OCI-LY7 (cell line): ENCODE results near the gene SMTNL2. TPM values are rescaled to one million over a fixed set of nuclear protein-coding genes. Genes with fewer than 3 reads are reported as not detected.

Source experiments
- BruUV-seq: library from RNA; stranded (reverse); fragments of 400-500 nt; replicated peaks from 2 replicates; lab custom pipeline; 2021; lab: Mats Ljungman, UMichigan
- CTCF ChIA-PET: fragments of 300-600 bp; sonication (Branson Sonifier 250); formaldehyde crosslinking; loops from one replicate; lab custom pipeline; 2022; ENCODE audit warnings: antibody characterized with exemption; ENCODE audit not compliant: unreplicated experiment; lab: Charles Lee
- POLR2A ChIA-PET: fragments of 300-600 bp; sonication (Branson Sonifier 250); formaldehyde crosslinking; loops from one replicate; lab custom pipeline; 2022; ENCODE audit warnings: antibody characterized with exemption; lab: Charles Lee
- DNase-seq: peaks from one replicate; pipeline ENCODE4 v3.0.0-alpha.2; 2015; ENCODE audit warnings: low spot score
- H2AFZ ChIP-seq: fragments of 200-600 bp; sonication (generic), shearing (Covaris generic); 2 replicates; pipeline ENCODE4 v1.6.1; 2014; ENCODE audit warnings: mild to moderate bottlenecking, antibody characterized with exemption, low read length, moderate library complexity
- H3K27ac ChIP-seq: fragments of 200-600 bp; sonication (generic); 2 replicates; pipeline ENCODE4 v1.5.1; 2014; ENCODE audit warnings: mixed run types, low read depth, mild to moderate bottlenecking, moderate library complexity, low read length, inconsistent platforms; ENCODE audit not compliant: poor library complexity, severe bottlenecking
- H3K36me3 ChIP-seq: fragments of 200-600 bp; sonication (generic); 2 replicates; pipeline ENCODE4 v1.6.1; 2014; ENCODE audit warnings: mild to moderate bottlenecking, antibody characterized with exemption, low read length, moderate library complexity, mixed read lengths; ENCODE audit not compliant: insufficient read depth
- H3K4me1 ChIP-seq: fragments of 200-600 bp; sonication (generic); 2 replicates; pipeline ENCODE4 v1.5.1; 2014; ENCODE audit warnings: mild to moderate bottlenecking, low read length; ENCODE audit not compliant: insufficient read depth, poor library complexity, severe bottlenecking
- H3K4me2 ChIP-seq: fragments of 200-600 bp; sonication (generic); 2 replicates; pipeline ENCODE4 v1.6.1; 2014; ENCODE audit warnings: mild to moderate bottlenecking, low read length
- H3K4me3 ChIP-seq: fragments of 200-600 bp; sonication (generic); 2 replicates; pipeline ENCODE4 v1.5.1; 2014; ENCODE audit warnings: mild to moderate bottlenecking, low read depth, low read length; ENCODE audit not compliant: poor library complexity, severe bottlenecking
- H3K79me2 ChIP-seq: fragments of 200-600 bp; sonication (generic); 2 replicates; pipeline ENCODE4 v1.6.1; 2016; ENCODE audit warnings: low read depth, mild to moderate bottlenecking, low read length, moderate library complexity, mixed read lengths; ENCODE audit not compliant: insufficient read depth
- H3K9me2 ChIP-seq: fragments of 200-600 bp; sonication (generic); 2 replicates; pipeline ENCODE4 v1.6.1; 2016; ENCODE audit warnings: mild to moderate bottlenecking, low read length, mixed read lengths; ENCODE audit not compliant: insufficient read depth
- H3K9me3 ChIP-seq: fragments of 200-600 bp; sonication (generic); 2 replicates; pipeline ENCODE4 v1.6.1; 2014; ENCODE audit warnings: mild to moderate bottlenecking, mixed run types, low read length, mixed read lengths
- H4K20me1 ChIP-seq: fragments of 200-600 bp; sonication (generic); 2 replicates; pipeline ENCODE4 v1.6.1; 2014; ENCODE audit warnings: mild to moderate bottlenecking, antibody characterized with exemption, low read length, moderate library complexity, mixed read lengths; ENCODE audit not compliant: insufficient read depth
- EZH2phosphoT487 ChIP-seq: fragments of 200-600 bp; sonication (generic); IDR thresholded peaks from 2 replicates; pipeline ENCODE4 v1.6.1; 2018; ENCODE audit warnings: low read depth, borderline replicate concordance, mild to moderate bottlenecking, mixed run types, antibody characterized with exemption, low read length, moderate library complexity, mixed read lengths
- intact Hi-C: fragments of 100-400 bp; cut with micrococcal nuclease; formaldehyde crosslinking; loops from one replicate; pipeline ENCODE4 v1.10.0; 2022; ENCODE audit not compliant: unreplicated experiment
- total RNA-seq, 2 experiments: library from RNA; depleted of rRNA in 1 of 2; stranded (reverse); fragments of >200 nt in 1 of 2; shearing (Covaris generic) in 1 of 2; gene quantifications; 2 replicates each; pipeline ENCODE4 v1.2.3, GENCODE V29; 2014 to 2022
- TF ChIP-seq, protein P1 (sequence below): fragments of 200-600 bp; sonication (generic); conservative IDR thresholded peaks from 2 replicates; pipeline ENCODE4 v1.5.1; 2014; ENCODE audit warnings: mild to moderate bottlenecking, antibody characterized with exemption, low read length, moderate library complexity, mixed read lengths

The SMTNL2 gene
- total RNA-seq, 2 experiments from 2014 or later = not detected

DNA sequence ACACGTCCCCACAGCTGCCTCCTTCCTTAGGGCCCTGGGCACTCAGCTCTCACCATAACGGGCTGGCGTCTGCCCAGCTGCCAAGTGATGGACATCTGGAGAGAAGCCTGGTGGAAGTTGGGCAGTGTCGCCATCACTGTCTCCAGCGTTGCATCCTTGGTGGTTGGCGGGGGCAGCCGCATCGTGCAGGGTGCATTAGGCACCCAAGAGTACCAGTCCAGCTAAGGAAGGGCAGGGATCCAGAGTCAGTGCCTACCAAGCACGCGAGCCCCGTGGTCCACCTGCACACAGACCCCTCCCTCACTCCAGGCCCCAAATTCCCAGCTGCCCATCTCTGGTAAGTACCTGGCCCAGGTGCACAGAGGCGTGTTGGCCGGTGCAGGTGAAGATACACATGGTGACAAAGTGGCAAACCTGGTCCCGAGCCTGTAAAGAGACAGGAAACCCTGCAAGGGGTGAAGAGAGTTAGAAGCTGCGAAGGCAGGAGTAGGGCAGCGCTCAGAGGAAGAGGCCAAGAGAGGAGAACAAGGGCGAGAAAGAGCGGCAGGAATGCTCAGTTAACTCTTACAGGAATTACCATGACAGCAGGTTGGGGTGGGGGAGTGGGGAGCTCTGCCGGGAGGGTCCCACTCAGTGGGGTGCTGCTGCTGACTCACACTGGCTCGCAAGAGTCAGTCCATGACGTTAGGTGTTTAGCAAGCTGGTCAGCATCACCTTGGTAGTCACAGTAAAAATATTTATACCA is 47.7 kb downstream of the SMTNL2 start:
- POLR2A ChIA-PET = no interaction called here
- intact Hi-C loops = loop anchor here (10.0 kb wide), 1 partner anchor 273 kb away; the partner anchor contains the start of gene CHRNE
- no peaks in the 10 kb centered on the region for H3K79me2 ChIP-seq
- no peaks in the 10 kb centered on the region for H3K36me3 ChIP-seq
- no peak overlapping the region for H3K4me2 ChIP-seq
- H3K9me2 ChIP-seq = no peaks in the 10 kb centered on the region
- H3K4me3 ChIP-seq = no peak overlapping the region
- H3K27ac ChIP-seq = no peak overlapping the region
- no peaks in the 10 kb centered on the region for H3K9me3 ChIP-seq
- H4K20me1 ChIP-seq = no peaks in the 10 kb centered on the region
- DNase-seq = no peak
- BruUV-seq = no TSS peak
- TF ChIP-seq EZH2phosphoT487 = no peak
- TF ChIP-seq, protein P1, sequence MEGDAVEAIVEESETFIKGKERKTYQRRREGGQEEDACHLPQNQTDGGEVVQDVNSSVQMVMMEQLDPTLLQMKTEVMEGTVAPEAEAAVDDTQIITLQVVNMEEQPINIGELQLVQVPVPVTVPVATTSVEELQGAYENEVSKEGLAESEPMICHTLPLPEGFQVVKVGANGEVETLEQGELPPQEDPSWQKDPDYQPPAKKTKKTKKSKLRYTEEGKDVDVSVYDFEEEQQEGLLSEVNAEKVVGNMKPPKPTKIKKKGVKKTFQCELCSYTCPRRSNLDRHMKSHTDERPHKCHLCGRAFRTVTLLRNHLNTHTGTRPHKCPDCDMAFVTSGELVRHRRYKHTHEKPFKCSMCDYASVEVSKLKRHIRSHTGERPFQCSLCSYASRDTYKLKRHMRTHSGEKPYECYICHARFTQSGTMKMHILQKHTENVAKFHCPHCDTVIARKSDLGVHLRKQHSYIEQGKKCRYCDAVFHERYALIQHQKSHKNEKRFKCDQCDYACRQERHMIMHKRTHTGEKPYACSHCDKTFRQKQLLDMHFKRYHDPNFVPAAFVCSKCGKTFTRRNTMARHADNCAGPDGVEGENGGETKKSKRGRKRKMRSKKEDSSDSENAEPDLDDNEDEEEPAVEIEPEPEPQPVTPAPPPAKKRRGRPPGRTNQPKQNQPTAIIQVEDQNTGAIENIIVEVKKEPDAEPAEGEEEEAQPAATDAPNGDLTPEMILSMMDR = no peak
- H3K4me1 ChIP-seq = peaks cover 27% of the 10 kb centered on the region
- no peak overlapping the region for H2AFZ ChIP-seq
- CTCF ChIA-PET = no interaction called here

DNA sequence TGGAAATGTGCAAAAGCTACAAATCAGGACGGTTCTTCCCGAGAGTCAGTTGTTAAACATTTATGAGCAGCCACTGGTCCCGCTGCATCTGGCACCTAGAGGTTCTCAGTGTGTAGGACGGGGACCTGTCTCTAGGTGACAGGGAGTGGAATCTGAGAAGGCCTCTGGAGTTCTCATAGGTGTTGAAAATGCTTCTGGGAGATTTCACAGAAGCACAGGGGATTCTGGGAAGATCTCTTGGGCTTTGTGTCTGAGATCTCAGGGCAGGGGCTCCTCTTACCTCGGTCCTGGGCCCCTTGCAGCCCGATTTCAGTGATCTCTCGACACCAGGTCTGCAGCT is 48.2 kb downstream of the SMTNL2 start:
- H3K4me3 ChIP-seq = no peak overlapping the region
- peaks cover 31% of the 10 kb centered on the region for H3K4me1 ChIP-seq
- no peaks in the 10 kb centered on the region for H3K9me3 ChIP-seq
- H3K4me2 ChIP-seq = no peak overlapping the region
- no peak for TF ChIP-seq EZH2phosphoT487
- TF ChIP-seq, protein P1 = no peak
- H3K79me2 ChIP-seq = no peaks in the 10 kb centered on the region
- H4K20me1 ChIP-seq = no peaks in the 10 kb centered on the region
- DNase-seq = no peak
- H3K36me3 ChIP-seq = no peaks in the 10 kb centered on the region
- no TSS peak for BruUV-seq
- no peak overlapping the region for H3K27ac ChIP-seq
- POLR2A ChIA-PET = no interaction called here
- intact Hi-C loops = loop anchor here (10.0 kb wide), 1 partner anchor 272 kb away; the partner anchor contains the start of gene CHRNE
- no peaks in the 10 kb centered on the region for H3K9me2 ChIP-seq
- CTCF ChIA-PET = no interaction called here
- no peak overlapping the region for H2AFZ ChIP-seq

DNA sequence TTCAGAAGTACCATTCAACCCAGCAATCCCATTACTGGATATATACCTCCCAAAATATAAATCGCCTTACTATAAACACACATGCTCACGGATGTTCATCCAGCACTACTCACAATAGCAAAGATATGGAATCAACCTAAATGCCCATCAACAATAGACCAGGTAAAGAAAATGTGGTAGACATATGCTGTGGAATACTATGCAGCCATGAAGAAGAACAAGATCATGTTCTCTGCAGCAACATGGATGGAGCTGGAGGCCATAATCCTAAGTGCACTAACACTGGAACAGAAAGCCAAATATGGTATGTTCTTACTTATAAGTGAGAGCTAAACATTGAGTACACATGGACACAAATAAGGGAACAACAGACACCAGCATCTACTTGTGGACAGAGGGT is 49.3 kb downstream of the SMTNL2 start:
- CTCF ChIA-PET = no interaction called here
- POLR2A ChIA-PET = no interaction called here

More for the DNA sequence above, 49.3 kb downstream of the SMTNL2 start:
- no peaks in the 10 kb centered on the region for H3K79me2 ChIP-seq
- no peak overlapping the region for H3K27ac ChIP-seq
- H3K4me2 ChIP-seq = no peak overlapping the region
- no peaks in the 10 kb centered on the region for H4K20me1 ChIP-seq
- H3K4me1 ChIP-seq = peaks cover 31% of the 10 kb centered on the region
- no peak overlapping the region for H2AFZ ChIP-seq
- TF ChIP-seq, protein P1 = no peak
- TF ChIP-seq EZH2phosphoT487 = no peak
- no peak for DNase-seq
- no peaks in the 10 kb centered on the region for H3K9me2 ChIP-seq
- no peaks in the 10 kb centered on the region for H3K36me3 ChIP-seq
- BruUV-seq = no TSS peak
- H3K9me3 ChIP-seq = no peaks in the 10 kb centered on the region
- intact Hi-C loops = loop anchor here (10.0 kb wide), 1 partner anchor 271 kb away; the partner anchor contains the start of gene CHRNE
- H3K4me3 ChIP-seq = no peak overlapping the region
